Liver (tissue), 9 donors: ENCODE results near the gene OTUD7B. TPM values are rescaled to one million over a fixed set of nuclear protein-coding genes. Genes with fewer than 3 reads are reported as not detected.

Experiments used
- DNase-seq: peaks from one replicate; pipeline ENCODE4 v3.0.0-alpha.2; 2017; ENCODE audit warnings: low spot score
- H3K27ac ChIP-seq, 2 donors: one replicate each; pipeline ENCODE4 v1.7.0; 2013; ENCODE audit warnings: inconsistent platforms in 2 of 2, low read length in 2 of 2, control low read depth in 1 of 2, low read depth in 1 of 2, mild to moderate bottlenecking in 1 of 2
- H3K27me3 ChIP-seq, 4 donors: one replicate each; pipeline versions ENCODE4 v1.6.1 to v1.7.0; 2013; ENCODE audit warnings: low read length in 3 of 4, inconsistent platforms in 1 of 4, mild to moderate bottlenecking in 1 of 4, moderate library complexity in 1 of 4; ENCODE audit not compliant: control insufficient read depth in 4 of 4, insufficient read depth in 4 of 4
- H3K36me3 ChIP-seq, 4 donors: one replicate each; pipeline versions ENCODE4 v1.6.1 to v1.7.0; 2013; ENCODE audit warnings: low read length in 3 of 4, mild to moderate bottlenecking in 3 of 4, low read depth in 1 of 4, moderate library complexity in 1 of 4; ENCODE audit not compliant: control insufficient read depth in 4 of 4, insufficient read depth in 3 of 4
- H3K4me1 ChIP-seq, 4 donors: one replicate each; pipeline versions ENCODE4 v1.6.1 to v1.7.0; 2013; ENCODE audit warnings: low read length in 3 of 4, mild to moderate bottlenecking in 3 of 4, moderate library complexity in 1 of 4; ENCODE audit not compliant: control insufficient read depth in 4 of 4, insufficient read depth in 4 of 4
- H3K4me3 ChIP-seq, 3 donors: one replicate each; pipeline versions ENCODE4 v1.6.1 to v1.7.0; 2013; ENCODE audit warnings: low read length in 3 of 3, control low read depth in 1 of 3, low read depth in 1 of 3, mild to moderate bottlenecking in 1 of 3
- H3K9ac ChIP-seq, 2 donors: one replicate each; pipeline ENCODE4 v1.7.0; 2013; ENCODE audit warnings: low read length in 2 of 2, mild to moderate bottlenecking in 2 of 2, moderate library complexity in 2 of 2, control low read depth in 1 of 2, low read depth in 1 of 2
- H3K9me3 ChIP-seq, 4 donors: one replicate each; pipeline versions ENCODE4 v1.6.1 to v1.7.0; 2013; ENCODE audit warnings: low read length in 3 of 4; ENCODE audit not compliant: control insufficient read depth in 4 of 4
- ATF3 ChIP-seq: IDR thresholded peaks from 2 replicates; pipeline ENCODE4 v1.6.1; 2016; ENCODE audit warnings: antibody characterized with exemption
- EGR1 ChIP-seq, 2 donors: IDR thresholded peaks; 2 replicates each; pipeline ENCODE4 v1.6.1; 2016 to 2018; ENCODE audit warnings: antibody characterized with exemption in 2 of 2, low read depth in 2 of 2
- FOXA1 ChIP-seq: IDR thresholded peaks from 2 replicates; pipeline ENCODE4 v1.6.1; 2016; ENCODE audit warnings: antibody characterized with exemption
- FOXA2 ChIP-seq: IDR thresholded peaks from 2 replicates; pipeline ENCODE4 v1.6.1; 2016; ENCODE audit warnings: antibody characterized with exemption
- GABPA ChIP-seq, 2 donors: IDR thresholded peaks in 1 of 2; conservative IDR thresholded peaks in 1 of 2; 2 replicates each; pipeline ENCODE4 v1.6.1; 2016; ENCODE audit warnings: antibody characterized with exemption in 2 of 2, mild to moderate bottlenecking in 1 of 2, moderate library complexity in 1 of 2
- HNF4A ChIP-seq, 2 donors: conservative IDR thresholded peaks; 2 replicates each; pipeline ENCODE4 v1.6.1; 2016; ENCODE audit warnings: antibody characterized with exemption in 2 of 2, mild to moderate bottlenecking in 2 of 2
- HNF4G ChIP-seq: IDR thresholded peaks from 2 replicates; pipeline ENCODE4 v1.6.1; 2016; ENCODE audit warnings: antibody characterized with exemption
- JUND ChIP-seq, 2 donors: IDR thresholded peaks; 2 replicates each; pipeline ENCODE4 v1.6.1; 2016; ENCODE audit warnings: antibody characterized with exemption in 2 of 2
- NR2F2 ChIP-seq: IDR thresholded peaks from 2 replicates; pipeline ENCODE4 v1.6.1; 2016; ENCODE audit warnings: antibody characterized with exemption
- RAD21 ChIP-seq, 2 donors: IDR thresholded peaks; 2 replicates each; pipeline ENCODE4 v1.6.1; 2016; ENCODE audit warnings: antibody characterized with exemption in 2 of 2, mild to moderate bottlenecking in 2 of 2
- RXRA ChIP-seq, 2 donors: IDR thresholded peaks; 2 replicates each; pipeline ENCODE4 v1.6.1; 2017 to 2018; ENCODE audit warnings: antibody characterized with exemption in 2 of 2, mild to moderate bottlenecking in 1 of 2
- SP1 ChIP-seq: IDR thresholded peaks from 2 replicates; pipeline ENCODE4 v1.6.1; 2018; ENCODE audit warnings: antibody characterized with exemption, mild to moderate bottlenecking
- TAF1 ChIP-seq: conservative IDR thresholded peaks from 2 replicates; pipeline ENCODE4 v1.6.1; 2016; ENCODE audit warnings: antibody characterized with exemption, mild to moderate bottlenecking
- YY1 ChIP-seq: IDR thresholded peaks from 2 replicates; pipeline ENCODE4 v1.6.1; 2016; ENCODE audit warnings: antibody characterized with exemption, mild to moderate bottlenecking
- WGBS: extraction: QIAGEN DNeasy Blood & Tissue Kit; methylation state at CpG from one replicate; pipeline ENCODE4 v1.1.7; 2013; 5-methylcytosine and 5-hydroxymethylcytosine counted together
- polyA plus RNA-seq, 2 donors: library from polyadenylated mRNA; stranded (reverse) in 1 of 2; unstranded in 1 of 2; fragments of 200-250 nt in 1 of 2; fragments of >200 nt in 1 of 2; fragmentation: Nextera tagmentation in 1 of 2; extraction: Ambion mirVana in 1 of 2; gene quantifications; one replicate each; pipeline versions ENCODE4 v1.2.1 to v1.2.3, GENCODE V29; 2013 to 2015
- total RNA-seq, 2 donors: library from RNA; depleted of rRNA; stranded (reverse); fragments of >200 nt; gene quantifications; one replicate each; pipeline ENCODE4 v1.2.3, GENCODE V29; 2014
- TF ChIP-seq, protein P1 (sequence below): IDR thresholded peaks from 2 replicates; pipeline ENCODE4 v1.6.1; 2016; ENCODE audit warnings: antibody characterized with exemption
- TF ChIP-seq, protein P2 (sequence below): IDR thresholded peaks from 2 replicates; pipeline ENCODE4 v1.6.1; 2016; ENCODE audit warnings: antibody characterized with exemption
- TF ChIP-seq, protein P3 (sequence below): IDR thresholded peaks from 2 replicates; pipeline ENCODE4 v1.6.1; 2016; ENCODE audit warnings: antibody characterized with exemption, mild to moderate bottlenecking
- TF ChIP-seq, protein P4 (sequence below): fragments of 150-350 bp; IDR thresholded peaks from 2 replicates; pipeline ENCODE4 v1.5.1; 2017; ENCODE audit warnings: improper control_type of control experiment, low read depth, low read length; ENCODE audit not compliant: missing input control
- donor health status: healthy.
- donor health status: healthy.
- donor health status: healthy.
- donor health status: healthy.
- donor health status: healthy.

Gene OTUD7B
- total and polyA plus RNA-seq, 4 donors = 2.1 to 19.2 (median 6.9) TPM

- peaks cover 2 to 19% (median 6%) of the 10 kb centered on the region in 4 donors for H3K4me1 ChIP-seq
- H3K27ac ChIP-seq = no peak overlapping the region
- H3K4me3 ChIP-seq = no peak overlapping the region
- no peaks in the 10 kb centered on the region for H3K27me3 ChIP-seq
- no peak for TF ChIP-seq RAD21 (IDR thresholded peaks at IDR 0.05)
- TF ChIP-seq, protein P1, sequence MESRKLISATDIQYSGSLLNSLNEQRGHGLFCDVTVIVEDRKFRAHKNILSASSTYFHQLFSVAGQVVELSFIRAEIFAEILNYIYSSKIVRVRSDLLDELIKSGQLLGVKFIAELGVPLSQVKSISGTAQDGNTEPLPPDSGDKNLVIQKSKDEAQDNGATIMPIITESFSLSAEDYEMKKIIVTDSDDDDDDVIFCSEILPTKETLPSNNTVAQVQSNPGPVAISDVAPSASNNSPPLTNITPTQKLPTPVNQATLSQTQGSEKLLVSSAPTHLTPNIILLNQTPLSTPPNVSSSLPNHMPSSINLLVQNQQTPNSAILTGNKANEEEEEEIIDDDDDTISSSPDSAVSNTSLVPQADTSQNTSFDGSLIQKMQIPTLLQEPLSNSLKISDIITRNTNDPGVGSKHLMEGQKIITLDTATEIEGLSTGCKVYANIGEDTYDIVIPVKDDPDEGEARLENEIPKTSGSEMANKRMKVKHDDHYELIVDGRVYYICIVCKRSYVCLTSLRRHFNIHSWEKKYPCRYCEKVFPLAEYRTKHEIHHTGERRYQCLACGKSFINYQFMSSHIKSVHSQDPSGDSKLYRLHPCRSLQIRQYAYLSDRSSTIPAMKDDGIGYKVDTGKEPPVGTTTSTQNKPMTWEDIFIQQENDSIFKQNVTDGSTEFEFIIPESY = no peak
- TF ChIP-seq HNF4G = no peak
- TF ChIP-seq HNF4A (conservative IDR thresholded peaks at IDR 0.05) = no peak
- TF ChIP-seq, protein P2, sequence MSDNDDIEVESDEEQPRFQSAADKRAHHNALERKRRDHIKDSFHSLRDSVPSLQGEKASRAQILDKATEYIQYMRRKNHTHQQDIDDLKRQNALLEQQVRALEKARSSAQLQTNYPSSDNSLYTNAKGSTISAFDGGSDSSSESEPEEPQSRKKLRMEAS = no peak
- no peak for TF ChIP-seq ATF3
- TF ChIP-seq FOXA1 = no peak
- TF ChIP-seq EGR1 (IDR thresholded peaks at IDR 0.05; ENCODE audit: low read depth in 2 of 2) = no peak
- TF ChIP-seq SP1 = no peak
- TF ChIP-seq TAF1 = no peak
- TF ChIP-seq NR2F2 = no peak
- no peak for TF ChIP-seq YY1
- TF ChIP-seq RXRA (IDR thresholded peaks at IDR 0.05) = no peak
- TF ChIP-seq JUND (IDR thresholded peaks at IDR 0.05) = no peak
- TF ChIP-seq, protein P3, sequence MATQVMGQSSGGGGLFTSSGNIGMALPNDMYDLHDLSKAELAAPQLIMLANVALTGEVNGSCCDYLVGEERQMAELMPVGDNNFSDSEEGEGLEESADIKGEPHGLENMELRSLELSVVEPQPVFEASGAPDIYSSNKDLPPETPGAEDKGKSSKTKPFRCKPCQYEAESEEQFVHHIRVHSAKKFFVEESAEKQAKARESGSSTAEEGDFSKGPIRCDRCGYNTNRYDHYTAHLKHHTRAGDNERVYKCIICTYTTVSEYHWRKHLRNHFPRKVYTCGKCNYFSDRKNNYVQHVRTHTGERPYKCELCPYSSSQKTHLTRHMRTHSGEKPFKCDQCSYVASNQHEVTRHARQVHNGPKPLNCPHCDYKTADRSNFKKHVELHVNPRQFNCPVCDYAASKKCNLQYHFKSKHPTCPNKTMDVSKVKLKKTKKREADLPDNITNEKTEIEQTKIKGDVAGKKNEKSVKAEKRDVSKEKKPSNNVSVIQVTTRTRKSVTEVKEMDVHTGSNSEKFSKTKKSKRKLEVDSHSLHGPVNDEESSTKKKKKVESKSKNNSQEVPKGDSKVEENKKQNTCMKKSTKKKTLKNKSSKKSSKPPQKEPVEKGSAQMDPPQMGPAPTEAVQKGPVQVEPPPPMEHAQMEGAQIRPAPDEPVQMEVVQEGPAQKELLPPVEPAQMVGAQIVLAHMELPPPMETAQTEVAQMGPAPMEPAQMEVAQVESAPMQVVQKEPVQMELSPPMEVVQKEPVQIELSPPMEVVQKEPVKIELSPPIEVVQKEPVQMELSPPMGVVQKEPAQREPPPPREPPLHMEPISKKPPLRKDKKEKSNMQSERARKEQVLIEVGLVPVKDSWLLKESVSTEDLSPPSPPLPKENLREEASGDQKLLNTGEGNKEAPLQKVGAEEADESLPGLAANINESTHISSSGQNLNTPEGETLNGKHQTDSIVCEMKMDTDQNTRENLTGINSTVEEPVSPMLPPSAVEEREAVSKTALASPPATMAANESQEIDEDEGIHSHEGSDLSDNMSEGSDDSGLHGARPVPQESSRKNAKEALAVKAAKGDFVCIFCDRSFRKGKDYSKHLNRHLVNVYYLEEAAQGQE = no peak
- no peak for TF ChIP-seq FOXA2
- TF ChIP-seq, protein P4, sequence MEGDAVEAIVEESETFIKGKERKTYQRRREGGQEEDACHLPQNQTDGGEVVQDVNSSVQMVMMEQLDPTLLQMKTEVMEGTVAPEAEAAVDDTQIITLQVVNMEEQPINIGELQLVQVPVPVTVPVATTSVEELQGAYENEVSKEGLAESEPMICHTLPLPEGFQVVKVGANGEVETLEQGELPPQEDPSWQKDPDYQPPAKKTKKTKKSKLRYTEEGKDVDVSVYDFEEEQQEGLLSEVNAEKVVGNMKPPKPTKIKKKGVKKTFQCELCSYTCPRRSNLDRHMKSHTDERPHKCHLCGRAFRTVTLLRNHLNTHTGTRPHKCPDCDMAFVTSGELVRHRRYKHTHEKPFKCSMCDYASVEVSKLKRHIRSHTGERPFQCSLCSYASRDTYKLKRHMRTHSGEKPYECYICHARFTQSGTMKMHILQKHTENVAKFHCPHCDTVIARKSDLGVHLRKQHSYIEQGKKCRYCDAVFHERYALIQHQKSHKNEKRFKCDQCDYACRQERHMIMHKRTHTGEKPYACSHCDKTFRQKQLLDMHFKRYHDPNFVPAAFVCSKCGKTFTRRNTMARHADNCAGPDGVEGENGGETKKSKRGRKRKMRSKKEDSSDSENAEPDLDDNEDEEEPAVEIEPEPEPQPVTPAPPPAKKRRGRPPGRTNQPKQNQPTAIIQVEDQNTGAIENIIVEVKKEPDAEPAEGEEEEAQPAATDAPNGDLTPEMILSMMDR = no peak
- DNase-seq = no peak
- WGBS = 94% methylated on average over 4 of the region's 4 CpGs
- no peaks in the 10 kb centered on the region for H3K36me3 ChIP-seq
- H3K9ac ChIP-seq = no peak overlapping the region
- no peaks in the 10 kb centered on the region for H3K9me3 ChIP-seq
Observed at GRCh38 chr1:149896575-149896974, 114.0 kb downstream of the OTUD7B start.

GRCh38 chr1:149888999-149889289 is 121.6 kb downstream of the OTUD7B start:
- Histone ChIP-seq H3K9ac (no peak overlapping the region), H3K4me1 (peaks cover 6 to 22% (median 10%) of the 10 kb centered on the region in 4 donors), H3K36me3 (no peaks in the 10 kb centered on the region), H3K4me3 (peak overlapping the region; percentile 36 to 71 (median 57)), H3K27ac (peak overlapping the region; percentile 100), H3K9me3 (no peaks in the 10 kb centered on the region), H3K27me3 (no peaks in the 10 kb centered on the region)
- 32% methylated on average over 6 of the region's 6 CpGs for WGBS
- no peak for DNase-seq
- TF ChIP-seq GABPA (IDR thresholded peaks at IDR 0.05 in 1 of 2, conservative IDR thresholded peaks at IDR 0.05 in 1 of 2) (no peak), TAF1 (no peak)
- TF ChIP-seq, protein P4 = no peak
- TF ChIP-seq, protein P3 = no peak
- TF ChIP-seq, protein P2 = no peak
